Psoas muscle (tissue), 8 donors: ENCODE results near the gene ATRX. TPM values are rescaled to one million over a fixed set of nuclear protein-coding genes. Genes with fewer than 3 reads are reported as not detected.
"Not testable (repeated sequence)": the region's sequence is repeated elsewhere in the genome, so short reads cannot be mapped to it uniquely, and the experiment has no call there.

ENCODE experiments used
- ATAC-seq, 4 donors: fragments of 200-7000 bp; cut with Tn5 transposase; one replicate each; pipeline ENCODE4 v1.9.1; 2020; ENCODE audit warnings: moderate library complexity in 3 of 4, mild to moderate bottlenecking in 2 of 4
- DNase-seq, 2 donors: peaks; one replicate each; pipeline ENCODE4 v3.0.0-alpha.2; 2020
- H3K27ac ChIP-seq: fragments of 200-600 bp; one replicate; pipeline ENCODE4 v1.8.0; 2022
- H3K27me3 ChIP-seq, 3 donors: fragments of 200-600 bp in 1 of 3; one replicate each; pipeline versions ENCODE4 v1.6.1 to v1.8.0; 2013 to 2022; ENCODE audit warnings: low read length in 2 of 3, mild to moderate bottlenecking in 2 of 3, moderate library complexity in 1 of 3; ENCODE audit not compliant: insufficient read depth in 3 of 3
- H3K36me3 ChIP-seq, 2 donors: fragments of 200-600 bp in 1 of 2; one replicate each; pipeline versions ENCODE4 v1.6.1 to v1.8.0; 2013 to 2022; ENCODE audit warnings: low read depth in 1 of 2, mild to moderate bottlenecking in 1 of 2, moderate library complexity in 1 of 2; ENCODE audit not compliant: insufficient read depth in 1 of 2
- H3K4me1 ChIP-seq: fragments of 200-600 bp; one replicate; pipeline ENCODE4 v1.8.0; 2022
- H3K4me3 ChIP-seq: fragments of 200-600 bp; one replicate; pipeline ENCODE4 v1.8.0; 2022; ENCODE audit warnings: mild to moderate bottlenecking
- H3K9me3 ChIP-seq: fragments of 200-600 bp; one replicate; pipeline ENCODE4 v1.8.0; 2022
- WGBS, 3 donors: extraction: QIAGEN DNeasy Blood & Tissue Kit; methylation state at CpG; one replicate each; pipeline versions ENCODE4 v1.1.6 to v1.1.7; 2013; 5-methylcytosine and 5-hydroxymethylcytosine counted together
- intact Hi-C, 2 donors: fragments of 100-400 bp; cut with DNase I; formaldehyde crosslinking; loops; one replicate each; pipeline versions ENCODE4 v1.11.0 to v1.14.2; 2022
- polyA plus RNA-seq, 3 donors: library from polyadenylated mRNA; stranded (reverse); fragments of 200-250 nt; gene quantifications; one replicate each; pipeline ENCODE4 v1.2.3, GENCODE V29; 2013
- total RNA-seq, 4 donors: library from RNA; stranded (reverse); fragmentation: NEBNext Ultra II Directional in 2 of 4; extraction: Animal tissue kit (Norgen Biotek cat#: 25700) in 2 of 4; gene quantifications; one replicate each; pipeline versions ENCODE4 v1.2.1 to v1.2.4, GENCODE V29; 2021 to 2023
- TF ChIP-seq, protein P1 (sequence below): fragments of 200-600 bp; IDR thresholded peaks from one replicate; pipeline ENCODE4 v1.8.0; 2022; ENCODE audit warnings: antibody characterized with exemption
- donor health status: healthy with polysubstance abuse.
- donor health status: DM: no; HTN: no; CAD: no; lungs with moderate emphysema.
- donor health status: Bipolar disorder and iron deficiency.
- donor health status: healthy.
- donor health status: DM: yes; HTN: yes; CAD: no.
- donor health status: DM: no; HTN: no; CAD: no.
- donor health status: DM: no; HTN: no; CAD: no.
- donor health status: DM: yes; HTN: yes; CAD: no.

Gene ATRX
- total and polyA plus RNA-seq, 7 donors: 8.0 to 68.6 (median 45.8) TPM

DNA sequence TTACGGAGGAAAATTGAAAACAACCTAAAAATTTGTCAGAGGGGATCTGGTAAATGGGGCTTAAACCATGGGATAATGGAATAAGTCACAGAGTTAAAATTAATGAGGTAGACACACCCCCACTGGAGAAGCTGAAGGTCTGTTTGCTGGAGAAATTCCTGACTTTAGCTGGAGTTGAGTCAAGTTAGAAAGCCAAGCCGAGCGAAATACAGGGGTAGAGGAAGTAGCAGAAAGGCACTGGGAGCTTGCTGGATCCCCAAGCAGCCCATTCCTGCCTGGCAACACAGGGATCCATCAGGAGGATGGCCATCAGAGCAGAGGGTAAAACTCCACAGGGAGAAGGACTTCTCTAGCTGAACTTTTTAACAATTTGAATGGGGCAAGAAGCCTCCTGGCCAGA lies 163.8 kb downstream of the ATRX start:
- Histone ChIP-seq H3K4me1 (no peaks in the 10 kb centered on the region), H3K9me3 (no peaks in the 10 kb centered on the region), H3K4me3 (no peak overlapping the region), H3K27ac (no peak overlapping the region), H3K36me3 (peaks cover 0 to 3% of the 10 kb centered on the region in 2 donors), H3K27me3 (no peaks in the 10 kb centered on the region)
- intact Hi-C loops: no loop called here
- TF ChIP-seq, protein P1, sequence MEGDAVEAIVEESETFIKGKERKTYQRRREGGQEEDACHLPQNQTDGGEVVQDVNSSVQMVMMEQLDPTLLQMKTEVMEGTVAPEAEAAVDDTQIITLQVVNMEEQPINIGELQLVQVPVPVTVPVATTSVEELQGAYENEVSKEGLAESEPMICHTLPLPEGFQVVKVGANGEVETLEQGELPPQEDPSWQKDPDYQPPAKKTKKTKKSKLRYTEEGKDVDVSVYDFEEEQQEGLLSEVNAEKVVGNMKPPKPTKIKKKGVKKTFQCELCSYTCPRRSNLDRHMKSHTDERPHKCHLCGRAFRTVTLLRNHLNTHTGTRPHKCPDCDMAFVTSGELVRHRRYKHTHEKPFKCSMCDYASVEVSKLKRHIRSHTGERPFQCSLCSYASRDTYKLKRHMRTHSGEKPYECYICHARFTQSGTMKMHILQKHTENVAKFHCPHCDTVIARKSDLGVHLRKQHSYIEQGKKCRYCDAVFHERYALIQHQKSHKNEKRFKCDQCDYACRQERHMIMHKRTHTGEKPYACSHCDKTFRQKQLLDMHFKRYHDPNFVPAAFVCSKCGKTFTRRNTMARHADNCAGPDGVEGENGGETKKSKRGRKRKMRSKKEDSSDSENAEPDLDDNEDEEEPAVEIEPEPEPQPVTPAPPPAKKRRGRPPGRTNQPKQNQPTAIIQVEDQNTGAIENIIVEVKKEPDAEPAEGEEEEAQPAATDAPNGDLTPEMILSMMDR: no peak
- no peak for ATAC-seq
- WGBS, 3 donors: 47 to 57% (median 56%) methylated on average over 3 of the region's 3 CpGs
- no peak for DNase-seq

DNA sequence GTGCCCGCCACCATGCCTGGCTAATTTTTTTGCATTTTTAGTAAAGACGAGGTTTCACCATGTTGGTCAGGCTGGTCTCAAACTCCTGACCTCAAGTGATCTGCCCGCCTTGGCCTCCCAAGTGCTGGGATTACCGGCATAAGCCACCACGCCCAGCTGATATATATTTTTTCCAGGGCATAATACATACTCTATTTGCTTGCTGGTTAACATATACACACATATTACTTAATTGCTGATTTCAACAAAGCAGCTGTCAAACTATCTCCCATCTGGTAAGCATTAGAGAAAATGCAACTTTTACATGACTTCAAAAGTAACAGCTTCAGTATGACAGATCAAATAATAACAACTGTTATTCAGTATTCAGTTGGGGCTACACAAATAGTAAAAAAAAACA lies 164.6 kb downstream of the ATRX start:
- H3K27ac ChIP-seq, H3K36me3 ChIP-seq, H3K4me1 ChIP-seq, ATAC-seq, H3K9me3 ChIP-seq, DNase-seq, H3K4me3 ChIP-seq, H3K27me3 ChIP-seq, intact Hi-C loops: not testable (repeated sequence)
- 79 to 91% (median 88%) methylated on average over 5 of the region's 5 CpGs for WGBS, 3 donors

DNA sequence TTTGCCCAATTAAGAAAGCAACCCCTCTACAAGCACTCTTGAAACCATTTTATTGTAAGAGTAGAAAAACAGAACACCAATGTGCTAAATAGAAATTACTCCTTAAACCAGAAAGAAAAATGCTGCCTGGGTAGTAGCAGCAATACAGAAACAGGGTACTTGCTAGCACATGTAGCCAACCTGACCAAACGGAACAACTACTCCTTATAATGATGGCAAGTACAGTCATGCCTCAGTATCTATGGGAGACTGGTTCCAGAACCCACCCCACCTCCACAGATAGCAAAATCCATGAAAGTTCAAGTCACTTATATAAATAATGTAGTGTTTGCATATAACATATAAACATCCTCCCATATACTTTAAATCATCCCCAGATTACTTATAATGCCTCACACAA lies 168.8 kb downstream of the ATRX start:
- TF ChIP-seq, protein P1: no peak
- peaks cover 0 to 14% of the 10 kb centered on the region in 2 donors for H3K36me3 ChIP-seq
- intact Hi-C loops: no loop called here
- 53 to 94% (median 82%) methylated on average over 1 of the region's 1 CpG for WGBS, 3 donors
- no peaks in the 10 kb centered on the region for H3K27me3 ChIP-seq
- H3K27ac ChIP-seq: no peak overlapping the region
- DNase-seq: no peak
- H3K4me3 ChIP-seq: no peak overlapping the region
- H3K4me1 ChIP-seq: no peaks in the 10 kb centered on the region
- H3K9me3 ChIP-seq: no peaks in the 10 kb centered on the region
- ATAC-seq: no peak

DNA sequence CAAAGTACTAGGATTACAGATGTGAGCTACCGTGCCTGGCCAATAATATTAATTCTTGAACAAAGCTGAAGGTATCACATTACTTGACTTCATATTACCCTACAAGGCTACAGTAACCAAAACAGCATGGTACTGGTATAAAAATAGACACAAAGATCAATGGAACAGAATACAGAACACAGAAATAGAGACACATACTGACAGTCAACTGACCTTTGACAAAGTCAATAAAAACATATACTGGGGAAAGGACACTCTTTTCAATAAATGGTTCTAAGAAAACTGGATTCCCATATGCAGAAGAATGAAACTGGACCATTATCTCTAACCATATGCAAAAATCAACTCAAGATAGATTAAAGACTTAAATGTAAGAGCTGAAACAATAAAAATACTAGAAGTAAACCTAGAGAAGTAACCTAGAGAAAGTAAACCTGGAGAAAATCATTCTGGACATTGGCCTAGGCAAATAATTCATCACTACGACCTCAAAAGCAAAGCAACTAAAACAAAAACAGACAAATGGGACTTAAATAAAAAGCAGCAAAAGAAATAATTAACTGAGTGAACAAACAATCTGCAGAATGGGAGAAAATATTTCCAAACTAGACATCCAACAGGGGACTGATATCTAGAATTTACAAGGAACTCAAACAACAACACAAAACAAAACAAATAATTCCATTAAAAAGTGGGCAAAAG lies 182.2 kb downstream of the ATRX start:
- no peaks in the 10 kb centered on the region for H3K9me3 ChIP-seq
- DNase-seq (no peak), ATAC-seq (no peak)
- H3K4me3 ChIP-seq: no peak overlapping the region
- TF ChIP-seq, protein P1: no peak
- 31 to 88% (median 35%) methylated on average over 2 of the region's 2 CpGs for WGBS, 3 donors
- H3K36me3 ChIP-seq: no peaks in the 10 kb centered on the region
- H3K4me1 ChIP-seq: no peaks in the 10 kb centered on the region
- no peaks in the 10 kb centered on the region for H3K27me3 ChIP-seq
- intact Hi-C loops: no loop called here
- no peak overlapping the region for H3K27ac ChIP-seq

DNA sequence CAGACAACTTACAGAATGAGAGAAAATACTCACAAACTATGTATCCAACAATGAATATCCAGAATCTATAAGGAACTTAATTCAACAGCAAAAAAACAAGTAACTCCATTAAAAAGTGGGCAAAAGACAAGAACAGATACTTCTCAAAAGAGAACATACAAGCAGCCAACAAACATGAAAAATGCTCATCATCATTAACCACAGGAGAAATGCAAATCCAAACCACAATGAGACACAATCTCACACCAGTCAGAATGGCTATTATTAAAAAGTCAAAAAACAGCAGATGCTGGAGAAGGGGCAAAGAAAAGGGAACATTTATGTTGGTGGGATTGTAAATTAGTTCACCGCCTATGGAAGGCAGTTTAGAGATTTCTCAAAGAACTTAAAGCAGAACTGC lies 188.5 kb downstream of the ATRX start:
- no peak for ATAC-seq
- H3K4me3 ChIP-seq: no peak overlapping the region
- no peaks in the 10 kb centered on the region for H3K27me3 ChIP-seq
- WGBS, 3 donors: 96 to 100% (median 100%) methylated on average over 1 of the region's 1 CpG
- intact Hi-C loops: no loop called here
- no peak overlapping the region for H3K27ac ChIP-seq
- TF ChIP-seq, protein P1: no peak
- DNase-seq: no peak
- H3K4me1 ChIP-seq: no peaks in the 10 kb centered on the region
- H3K36me3 ChIP-seq: no peaks in the 10 kb centered on the region
- H3K9me3 ChIP-seq: no peaks in the 10 kb centered on the region
